ENCODE results near the gene ARID2.

- TF ChIP-seq POLR2A (IDR thresholded peaks at IDR 0.05) (no peak), CTCF (IDR thresholded peaks at IDR 0.05 in 8 of 11, conservative IDR thresholded peaks at IDR 0.05 in 3 of 11) (no peak), POLR2AphosphoS5 (IDR thresholded peaks at IDR 0.05) (no peak)
Observed at GRCh38 chr12:45703942-45704341, 25.6 kb upstream of the ARID2 start.
